GM19193 (cell line): ENCODE results near the gene DOC2A.

Source experiments
- POLR2A ChIP-seq: IDR thresholded peaks from 4 replicates; pipeline ENCODE4 v1.6.1; 2011; ENCODE audit not compliant: insufficient read depth, insufficient read length; ENCODE audit errors: extremely low read depth

DOC2A gene

GRCh38 chr16:29987371-29988085 is 23.3 kb downstream of the DOC2A start:
- no peak for TF ChIP-seq POLR2A

GRCh38 chr16:29986931-29987330 is 23.9 kb downstream of the DOC2A start:
- no peak for TF ChIP-seq POLR2A

GRCh38 chr16:29986231-29986630 is 24.6 kb downstream of the DOC2A start:
- TF ChIP-seq POLR2A, result no peak

GRCh38 chr16:29985271-29985811 is 25.5 kb downstream of the DOC2A start:
- TF ChIP-seq POLR2A, result no peak

GRCh38 chr16:29984764-29985147 is 26.1 kb downstream of the DOC2A start:
- TF ChIP-seq POLR2A, result no peak

GRCh38 chr16:29984137-29984763 is 26.6 kb downstream of the DOC2A start:
- TF ChIP-seq POLR2A, result no peak

GRCh38 chr16:29983420-29984136 is 27.2 kb downstream of the DOC2A start:
- TF ChIP-seq POLR2A, result no peak

- TF ChIP-seq POLR2A, result no peak
These were observed 28.0 kb downstream of the DOC2A start for GRCh38 chr16:29982560-29983419.

GRCh38 chr16:29978564-29979270 is 32.1 kb downstream of the DOC2A start:
- TF ChIP-seq POLR2A, result no peak

GRCh38 chr16:29978081-29978480 is 32.7 kb downstream of the DOC2A start:
- TF ChIP-seq POLR2A, result no peak

- TF ChIP-seq POLR2A, result no peak
These were observed 33.6 kb downstream of the DOC2A start for GRCh38 chr16:29977063-29977825.

GRCh38 chr16:29975811-29976511 is 34.9 kb downstream of the DOC2A start:
- TF ChIP-seq POLR2A, result no peak

- no peak for TF ChIP-seq POLR2A
These were observed 35.7 kb downstream of the DOC2A start for GRCh38 chr16:29975134-29975538.
